ENCODE measurements around the gene MYCBPAP. TPM values are rescaled to one million over a fixed set of nuclear protein-coding genes. Genes with fewer than 3 reads are reported as not detected.
A peak's percentile ranks its signal among the peaks of the same experiment; 100 is the strongest.

Gene MYCBPAP
- polyA plus RNA-seq, 6 donors from 2014 or later, result 0.14 to 0.75 (median 0.47) TPM; not detected in 3

- H3K4me1 Mint-ChIP-seq, result peaks cover 12 to 19% (median 14%) of the 10 kb centered on the region in 3 donors
- H3K4me3 Mint-ChIP-seq, result peak overlapping the region in 2 of 8 donors; percentile 0 to 36
Measured at GRCh38 chr17:50534222-50534978, 26.2 kb downstream of the MYCBPAP start.

GRCh38 chr17:50534979-50535326, 26.7 kb downstream of the MYCBPAP start:
- H3K9me3 Mint-ChIP-seq, result no peaks in the 10 kb centered on the region
- H3K36me3 Mint-ChIP-seq, result peaks cover 0 to 6% of the 10 kb centered on the region in 2 donors
- H3K4me3 Mint-ChIP-seq, result peak overlapping the region in 1 of 8 donors; percentile 36
- ATAC-seq (ENCODE audit: low read depth in 2 of 2), result no peak
- no peak for DNase-seq
- H3K27me3 Mint-ChIP-seq, result peaks cover 48 to 63% (median 63%) of the 10 kb centered on the region in 3 donors
- peaks cover 12 to 19% (median 14%) of the 10 kb centered on the region in 3 donors for H3K4me1 Mint-ChIP-seq
- H3K27ac Mint-ChIP-seq, result no peak overlapping the region

More at GRCh38 chr17:50534222-50534978, 26.2 kb downstream of the MYCBPAP start:
- Mint-ChIP-seq H3K27me3 (peaks cover 53 to 69% (median 68%) of the 10 kb centered on the region in 3 donors), H3K9me3 (no peaks in the 10 kb centered on the region), H3K27ac (no peak overlapping the region), H3K36me3 (peaks cover 0 to 6% of the 10 kb centered on the region in 2 donors)
- no peak for DNase-seq
- ATAC-seq (ENCODE audit: low read depth in 2 of 2), result peak; percentile 35 to 40

- Mint-ChIP-seq H3K27me3 (peaks cover 46 to 61% (median 60%) of the 10 kb centered on the region in 3 donors), H3K27ac (no peak overlapping the region), H3K4me3 (no peak overlapping the region), H3K9me3 (no peaks in the 10 kb centered on the region), H3K4me1 (peaks cover 12 to 19% (median 14%) of the 10 kb centered on the region in 3 donors), H3K36me3 (peaks cover 0 to 6% of the 10 kb centered on the region in 2 donors)
- no peak for DNase-seq
- ATAC-seq (ENCODE audit: low read depth in 2 of 2), result no peak
Measured at GRCh38 chr17:50535407-50535806, 27.2 kb downstream of the MYCBPAP start.

GRCh38 chr17:50536683-50537646, 28.7 kb downstream of the MYCBPAP start:
- Mint-ChIP-seq H3K4me1 (peaks cover 18 to 23% (median 18%) of the 10 kb centered on the region in 3 donors), H3K27ac (no peak overlapping the region), H3K4me3 (no peak overlapping the region), H3K27me3 (peaks cover 31 to 45% (median 44%) of the 10 kb centered on the region in 3 donors), H3K36me3 (peaks cover 0 to 1% of the 10 kb centered on the region in 2 donors), H3K9me3 (no peaks in the 10 kb centered on the region)
- ATAC-seq (ENCODE audit: low read depth in 2 of 2) (no peak), DNase-seq (no peak)

GRCh38 chr17:50537721-50538548, 29.7 kb downstream of the MYCBPAP start:
- Mint-ChIP-seq H3K9me3 (no peaks in the 10 kb centered on the region), H3K27me3 (peaks cover 28 to 38% (median 36%) of the 10 kb centered on the region in 3 donors), H3K4me1 (peaks cover 23 to 26% (median 24%) of the 10 kb centered on the region in 3 donors), H3K4me3 (no peak overlapping the region), H3K36me3 (no peaks in the 10 kb centered on the region), H3K27ac (no peak overlapping the region)
- ATAC-seq (ENCODE audit: low read depth in 2 of 2) (no peak), DNase-seq (no peak)

GRCh38 chr17:50538549-50539410, 30.5 kb downstream of the MYCBPAP start:
- peak overlapping the region in 1 of 6 donors; percentile 62 for H3K27ac Mint-ChIP-seq
- H3K4me1 Mint-ChIP-seq, result peaks cover 15 to 17% (median 16%) of the 10 kb centered on the region in 3 donors
- no peaks in the 10 kb centered on the region for H3K36me3 Mint-ChIP-seq
- peaks cover 20 to 31% (median 28%) of the 10 kb centered on the region in 3 donors for H3K27me3 Mint-ChIP-seq
- H3K4me3 Mint-ChIP-seq, result no peak overlapping the region
- ATAC-seq (ENCODE audit: low read depth in 2 of 2) (no peak), DNase-seq (no peak)
- no peaks in the 10 kb centered on the region for H3K9me3 Mint-ChIP-seq

GRCh38 chr17:50539762-50540559, 31.7 kb downstream of the MYCBPAP start:
- no peak for ATAC-seq (ENCODE audit: low read depth in 2 of 2)
- no peak for DNase-seq
- Mint-ChIP-seq H3K9me3 (no peaks in the 10 kb centered on the region), H3K27me3 (peaks cover 16 to 32% (median 27%) of the 10 kb centered on the region in 3 donors), H3K27ac (no peak overlapping the region), H3K36me3 (peaks cover 0 to 3% of the 10 kb centered on the region in 2 donors), H3K4me3 (peak overlapping the region in 1 of 8 donors; percentile 25), H3K4me1 (peaks cover 9 to 20% (median 11%) of the 10 kb centered on the region in 3 donors)

- Mint-ChIP-seq H3K9me3 (no peaks in the 10 kb centered on the region), H3K4me3 (peak overlapping the region in 7 of 8 donors; percentile 9 to 93 (median 85)), H3K27me3 (peaks cover 9 to 32% (median 26%) of the 10 kb centered on the region in 3 donors), H3K27ac (no peak overlapping the region), H3K36me3 (peaks cover 0 to 3% of the 10 kb centered on the region in 2 donors), H3K4me1 (peaks cover 9 to 22% (median 11%) of the 10 kb centered on the region in 3 donors)
- no peak for ATAC-seq (ENCODE audit: low read depth in 2 of 2)
- DNase-seq, result no peak
Measured at GRCh38 chr17:50540560-50541401, 32.5 kb downstream of the MYCBPAP start.

GRCh38 chr17:50541402-50541715, 33.1 kb downstream of the MYCBPAP start:
- Mint-ChIP-seq H3K27ac (no peak overlapping the region), H3K4me1 (peaks cover 12 to 25% (median 14%) of the 10 kb centered on the region in 3 donors), H3K27me3 (peaks cover 3 to 32% (median 21%) of the 10 kb centered on the region in 3 donors), H3K4me3 (peak overlapping the region; percentile 83 to 94 (median 88)), H3K9me3 (no peaks in the 10 kb centered on the region), H3K36me3 (peaks cover 0 to 3% of the 10 kb centered on the region in 2 donors)
- DNase-seq (no peak), ATAC-seq (ENCODE audit: low read depth in 2 of 2) (no peak)

GRCh38 chr17:50541716-50542688, 33.8 kb downstream of the MYCBPAP start:
- DNase-seq (peak; percentile 88), ATAC-seq (ENCODE audit: low read depth in 2 of 2) (peak; percentile 82 to 85)
- H3K9me3 Mint-ChIP-seq, result no peaks in the 10 kb centered on the region
- peaks cover 16 to 31% (median 19%) of the 10 kb centered on the region in 3 donors for H3K4me1 Mint-ChIP-seq
- peak overlapping the region; percentile 83 to 94 (median 88) for H3K4me3 Mint-ChIP-seq
- H3K27me3 Mint-ChIP-seq, result peaks cover 0 to 30% (median 18%) of the 10 kb centered on the region in 3 donors
- peak overlapping the region in 3 of 6 donors; percentile 9 to 87 (median 52) for H3K27ac Mint-ChIP-seq
- peaks cover 0 to 3% of the 10 kb centered on the region in 2 donors for H3K36me3 Mint-ChIP-seq
